ENCODE data around the gene PPP1R14D.

DNA sequence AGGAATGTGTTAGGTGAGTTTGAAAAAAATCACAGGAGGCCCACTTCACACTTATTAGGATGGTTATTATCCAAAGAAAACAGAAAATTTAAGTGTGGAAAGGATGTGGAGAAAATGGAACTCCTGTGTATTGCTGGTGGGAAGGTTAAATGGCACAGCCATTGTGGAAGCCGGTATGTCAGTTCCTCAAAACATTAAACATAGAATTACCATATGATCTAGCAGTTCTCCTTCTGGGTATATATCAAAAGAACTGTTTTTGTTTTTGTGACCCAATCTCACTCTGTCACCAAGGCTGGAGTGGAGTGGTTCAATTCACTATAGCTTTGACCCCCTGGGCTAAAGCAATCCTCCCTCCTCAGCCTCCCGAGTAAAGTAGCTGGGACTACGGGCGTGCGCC is 32.0 kb downstream of the PPP1R14D start:
- TF ChIP-seq, protein P1, sequence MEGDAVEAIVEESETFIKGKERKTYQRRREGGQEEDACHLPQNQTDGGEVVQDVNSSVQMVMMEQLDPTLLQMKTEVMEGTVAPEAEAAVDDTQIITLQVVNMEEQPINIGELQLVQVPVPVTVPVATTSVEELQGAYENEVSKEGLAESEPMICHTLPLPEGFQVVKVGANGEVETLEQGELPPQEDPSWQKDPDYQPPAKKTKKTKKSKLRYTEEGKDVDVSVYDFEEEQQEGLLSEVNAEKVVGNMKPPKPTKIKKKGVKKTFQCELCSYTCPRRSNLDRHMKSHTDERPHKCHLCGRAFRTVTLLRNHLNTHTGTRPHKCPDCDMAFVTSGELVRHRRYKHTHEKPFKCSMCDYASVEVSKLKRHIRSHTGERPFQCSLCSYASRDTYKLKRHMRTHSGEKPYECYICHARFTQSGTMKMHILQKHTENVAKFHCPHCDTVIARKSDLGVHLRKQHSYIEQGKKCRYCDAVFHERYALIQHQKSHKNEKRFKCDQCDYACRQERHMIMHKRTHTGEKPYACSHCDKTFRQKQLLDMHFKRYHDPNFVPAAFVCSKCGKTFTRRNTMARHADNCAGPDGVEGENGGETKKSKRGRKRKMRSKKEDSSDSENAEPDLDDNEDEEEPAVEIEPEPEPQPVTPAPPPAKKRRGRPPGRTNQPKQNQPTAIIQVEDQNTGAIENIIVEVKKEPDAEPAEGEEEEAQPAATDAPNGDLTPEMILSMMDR (IDR thresholded peaks at IDR 0.05) = no peak
- TF ChIP-seq ZFX (IDR thresholded peaks at IDR 0.05; ENCODE audit: borderline replicate concordance) = no peak

Measured in 22Rv1 (cell line).